HepG2 (cell line): ENCODE data around the gene PC. TPM values are rescaled to one million over a fixed set of nuclear protein-coding genes. Genes with fewer than 3 reads are reported as not detected.

ENCODE experiments used
- AKAP8 ChIP-seq: sonication (generic); formaldehyde crosslinking; IDR thresholded peaks from 2 replicates; pipeline ENCODE4 v1.5.1; 2020; ENCODE audit warnings: mild to moderate bottlenecking, missing genetic modification reagents
- EED ChIP-seq: sonication (generic); formaldehyde crosslinking; IDR thresholded peaks from 2 replicates; pipeline ENCODE4 v1.5.0; 2020; ENCODE audit warnings: mild to moderate bottlenecking, missing genetic modification reagents
- FIP1L1 ChIP-seq: fragments of 200-400 bp; formaldehyde crosslinking; IDR thresholded peaks from 2 replicates; pipeline ENCODE4 v1.6.1; 2018; ENCODE audit warnings: low read depth, mild to moderate bottlenecking, low read length, moderate library complexity, borderline replicate concordance; ENCODE audit not compliant: insufficient read depth
- FOXP1 ChIP-seq, 2 experiments: fragments of 450-650 bp in 1 of 2; IDR thresholded peaks; 2 replicates each; pipeline ENCODE4 v1.6.1; 2017 to 2018; ENCODE audit warnings: antibody characterized with exemption in 1 of 2
- GLI4 ChIP-seq: sonication (generic); formaldehyde crosslinking; IDR thresholded peaks from 2 replicates; pipeline ENCODE4 v1.5.1; 2020; ENCODE audit warnings: missing genetic modification reagents, mild to moderate bottlenecking, moderate library complexity, borderline replicate concordance
- HES4 ChIP-seq: sonication (generic); formaldehyde crosslinking; IDR thresholded peaks from 2 replicates; pipeline ENCODE4 v1.9.0; 2021; ENCODE audit warnings: mild to moderate bottlenecking, missing genetic modification reagents, borderline replicate concordance
- HNRNPH1 ChIP-seq: fragments of 200-400 bp; formaldehyde crosslinking; optimal IDR thresholded peaks from 2 replicates; pipeline ENCODE3; 2017; ENCODE audit warnings: mild to moderate bottlenecking, low read depth, low read length
- KDM5A ChIP-seq: fragments of 200-600 bp; sonication (generic); IDR thresholded peaks from 2 replicates; pipeline ENCODE4 v1.7.0; 2018; ENCODE audit warnings: antibody characterized with exemption, mild to moderate bottlenecking, low read length, borderline replicate concordance
- LCORL ChIP-seq, 2 experiments: fragments of 450-650 bp in 1 of 2; sonication (generic) in 1 of 2; formaldehyde crosslinking in 1 of 2; IDR thresholded peaks; 2 replicates each; pipeline versions ENCODE4 v1.5.0 to v1.6.1; 2017 to 2020; ENCODE audit warnings: antibody characterized with exemption in 1 of 2, missing genetic modification reagents in 1 of 2
- MXD4 ChIP-seq: IDR thresholded peaks from 2 replicates; pipeline ENCODE4 v1.6.1; 2016; ENCODE audit warnings: mild to moderate bottlenecking, missing biosample characterization, missing genetic modification reagents
- ONECUT2 ChIP-seq: sonication (generic); formaldehyde crosslinking; IDR thresholded peaks from 2 replicates; pipeline ENCODE4 v1.4.0; 2020; ENCODE audit warnings: missing genetic modification reagents
- PHB2 ChIP-seq: fragments of 450-650 bp; IDR thresholded peaks from 2 replicates; pipeline ENCODE4 v1.6.1; 2018; ENCODE audit not compliant: partially characterized antibody
- RARA ChIP-seq: IDR thresholded peaks from 2 replicates; pipeline ENCODE4 v1.6.1; 2016; ENCODE audit warnings: missing genetic modification reagents, missing compliant biosample characterization
- RARG ChIP-seq: sonication (generic); formaldehyde crosslinking; IDR thresholded peaks from 2 replicates; pipeline ENCODE4 v1.4.0; 2020; ENCODE audit warnings: low read depth, mild to moderate bottlenecking, missing genetic modification reagents
- U2AF1 ChIP-seq: fragments of 200-400 bp; formaldehyde crosslinking; optimal IDR thresholded peaks from 2 replicates; pipeline ENCODE3; 2017; ENCODE audit warnings: mild to moderate bottlenecking, low read depth, low read length
- ZFP41 ChIP-seq: sonication (generic); formaldehyde crosslinking; IDR thresholded peaks from 2 replicates; pipeline ENCODE4 v1.4.0; 2020; ENCODE audit warnings: mild to moderate bottlenecking, missing genetic modification reagents, borderline replicate concordance
- ZKSCAN5 ChIP-seq: sonication (generic); formaldehyde crosslinking; IDR thresholded peaks from 2 replicates; pipeline ENCODE4 v1.5.1; 2020; ENCODE audit warnings: mild to moderate bottlenecking, missing genetic modification reagents
- ZNF446 ChIP-seq: sonication (generic); formaldehyde crosslinking; IDR thresholded peaks from 2 replicates; pipeline ENCODE4 v1.5.0; 2020; ENCODE audit warnings: mild to moderate bottlenecking, missing genetic modification reagents
- ZNF546 ChIP-seq: sonication (generic); formaldehyde crosslinking; conservative IDR thresholded peaks from 2 replicates; pipeline ENCODE4 v1.8.1; 2023; ENCODE audit warnings: mild to moderate bottlenecking, missing genetic modification reagents
- ZNF589 ChIP-seq: sonication (generic); formaldehyde crosslinking; conservative IDR thresholded peaks from 2 replicates; pipeline ENCODE4 v1.8.0; 2022; ENCODE audit warnings: mild to moderate bottlenecking, moderate library complexity, missing genetic modification reagents
- ZNF788 ChIP-seq: sonication (generic); formaldehyde crosslinking; IDR thresholded peaks from 2 replicates; pipeline ENCODE4 v1.5.0; 2020; ENCODE audit warnings: mild to moderate bottlenecking, missing genetic modification reagents, borderline replicate concordance
- polyA plus RNA-seq, 8 experiments: library from polyadenylated mRNA; depleted of rRNA in 3 of 8; stranded (reverse) in 7 of 8; unstranded in 1 of 8; fragments of >200 nt; fragmentation: Illumina TruSeq in 4 of 8; extraction: Trizol in 4 of 8; gene quantifications; 2 replicates each; pipeline versions ENCODE4 v1.2.1 to v1.2.3, GENCODE V29; 2011 to 2016; ENCODE audit warnings: low read depth in 4 of 8, missing spikeins in 1 of 8, mixed read lengths in 1 of 8; ENCODE audit not compliant: insufficient read depth in 1 of 8
- total RNA-seq, 5 experiments: library from RNA; depleted of rRNA; stranded (reverse); fragments of >200 nt; fragmentation: Illumina TruSeq; extraction: Trizol; gene quantifications; 2 replicates each; pipeline ENCODE4 v1.2.3, GENCODE V29; 2016; ENCODE audit warnings: low read depth in 1 of 5
- TF ChIP-seq, protein P1 (sequence below): sonication (generic); formaldehyde crosslinking; IDR thresholded peaks from 2 replicates; pipeline ENCODE4 v1.8.1; 2023; ENCODE audit warnings: mild to moderate bottlenecking, missing genetic modification reagents
- TF ChIP-seq, protein P2 (sequence below): sonication (generic); formaldehyde crosslinking; IDR thresholded peaks from 2 replicates; pipeline ENCODE4 v1.5.0; 2020; ENCODE audit warnings: mild to moderate bottlenecking, missing genetic modification reagents, moderate library complexity
- TF ChIP-seq, protein P3 (sequence below): sonication (generic); formaldehyde crosslinking; conservative IDR thresholded peaks from 2 replicates; pipeline ENCODE4 v1.4.0; 2020; ENCODE audit warnings: missing genetic modification reagents
- TF ChIP-seq, protein P4 (sequence below): sonication (generic); formaldehyde crosslinking; IDR thresholded peaks from 2 replicates; pipeline ENCODE4 v1.4.0; 2020; ENCODE audit warnings: mild to moderate bottlenecking, missing genetic modification reagents

PC gene
- total and polyA plus RNA-seq, 2 of the 13 experiments (the other 11 are each of a cell fraction or from before 2014, with no cell fraction given): 29.0 to 39.0 TPM

DNA sequence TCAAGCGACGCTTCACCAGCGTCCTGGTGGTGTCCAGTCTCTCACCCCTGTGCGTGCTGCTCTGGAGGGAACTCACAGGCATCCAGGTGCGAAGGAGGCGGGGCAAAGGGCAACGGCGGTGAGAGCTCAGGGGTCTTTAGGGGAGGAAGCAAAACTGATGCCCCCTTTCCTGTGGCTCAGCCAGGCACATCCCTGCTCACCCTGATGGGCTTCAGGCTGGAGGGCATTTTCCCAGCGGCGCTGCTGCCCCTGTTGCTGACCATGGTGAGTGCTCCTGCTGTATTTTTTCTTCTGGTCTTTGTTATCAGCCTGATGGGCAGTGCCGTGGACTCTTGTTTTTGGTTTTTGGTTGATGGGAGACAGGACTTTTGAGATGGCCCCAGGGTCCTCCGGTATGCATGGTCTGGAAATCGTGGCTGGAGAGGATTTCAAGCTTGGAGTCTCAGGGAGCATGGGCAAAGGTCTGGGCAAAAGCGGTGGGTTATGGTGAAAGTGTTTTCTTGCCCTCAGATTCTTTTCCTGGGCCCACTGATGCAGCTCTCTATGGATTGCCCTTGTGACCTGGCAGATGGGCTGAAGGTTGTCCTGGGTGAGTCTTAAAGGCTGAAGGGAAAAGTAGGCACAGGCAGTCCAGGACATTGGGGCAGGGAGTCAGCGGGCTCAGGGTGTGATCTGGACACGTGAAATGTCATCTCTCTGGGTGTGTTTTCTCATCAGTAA lies 114.2 kb downstream of the PC start (continued):
- TF ChIP-seq HES4 (no peak), EED (CRISPR knock-in tag) (0 out of 2 replicates have a peak, but pooled peaks have one; percentile 12), ONECUT2 (no peak), PHB2 (no peak), RARG (CRISPR knock-in tag) (no peak), ZNF546 (CRISPR knock-in tag) (peak; percentile 33; the same call in 1 of the 2 replicates), FOXP1 (IDR thresholded peaks at IDR 0.05) (no peak), FOXP1 (CRISPR knock-in tag; IDR thresholded peaks at IDR 0.05) (no peak), ZKSCAN5 (CRISPR knock-in tag) (peak; percentile 45; the same call in 1 of the 2 replicates), ZNF589 (CRISPR knock-in tag) (no peak), RARA (no peak), ZNF446 (CRISPR knock-in tag) (no peak), LCORL (IDR thresholded peaks at IDR 0.05) (no peak), LCORL (CRISPR knock-in tag; IDR thresholded peaks at IDR 0.05) (no peak), HNRNPH1 (peak; percentile 38), ZNF788 (CRISPR knock-in tag) (0 out of 2 replicates have a peak, but pooled peaks have one; percentile 62), AKAP8 (CRISPR knock-in tag) (peak; percentile 13; the same call in 1 of the 2 replicates), KDM5A (peak; percentile 79; the same call in 1 of the 2 replicates), FIP1L1 (0 out of 2 replicates have a peak, but pooled peaks have one; percentile 3), ZFP41 (CRISPR knock-in tag) (0 out of 2 replicates have a peak, but pooled peaks have one; percentile 45), MXD4 (no peak; the same call in 1 of the 2 replicates), U2AF1 (peak; percentile 16), GLI4 (0 out of 2 replicates have a peak, but pooled peaks have one; percentile 6)
- TF ChIP-seq, protein P1, sequence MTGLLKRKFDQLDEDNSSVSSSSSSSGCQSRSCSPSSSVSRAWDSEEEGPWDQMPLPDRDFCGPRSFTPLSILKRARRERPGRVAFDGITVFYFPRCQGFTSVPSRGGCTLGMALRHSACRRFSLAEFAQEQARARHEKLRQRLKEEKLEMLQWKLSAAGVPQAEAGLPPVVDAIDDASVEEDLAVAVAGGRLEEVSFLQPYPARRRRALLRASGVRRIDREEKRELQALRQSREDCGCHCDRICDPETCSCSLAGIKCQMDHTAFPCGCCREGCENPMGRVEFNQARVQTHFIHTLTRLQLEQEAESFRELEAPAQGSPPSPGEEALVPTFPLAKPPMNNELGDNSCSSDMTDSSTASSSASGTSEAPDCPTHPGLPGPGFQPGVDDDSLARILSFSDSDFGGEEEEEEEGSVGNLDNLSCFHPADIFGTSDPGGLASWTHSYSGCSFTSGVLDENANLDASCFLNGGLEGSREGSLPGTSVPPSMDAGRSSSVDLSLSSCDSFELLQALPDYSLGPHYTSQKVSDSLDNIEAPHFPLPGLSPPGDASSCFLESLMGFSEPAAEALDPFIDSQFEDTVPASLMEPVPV (CRISPR knock-in tag): no peak
- TF ChIP-seq, protein P2, sequence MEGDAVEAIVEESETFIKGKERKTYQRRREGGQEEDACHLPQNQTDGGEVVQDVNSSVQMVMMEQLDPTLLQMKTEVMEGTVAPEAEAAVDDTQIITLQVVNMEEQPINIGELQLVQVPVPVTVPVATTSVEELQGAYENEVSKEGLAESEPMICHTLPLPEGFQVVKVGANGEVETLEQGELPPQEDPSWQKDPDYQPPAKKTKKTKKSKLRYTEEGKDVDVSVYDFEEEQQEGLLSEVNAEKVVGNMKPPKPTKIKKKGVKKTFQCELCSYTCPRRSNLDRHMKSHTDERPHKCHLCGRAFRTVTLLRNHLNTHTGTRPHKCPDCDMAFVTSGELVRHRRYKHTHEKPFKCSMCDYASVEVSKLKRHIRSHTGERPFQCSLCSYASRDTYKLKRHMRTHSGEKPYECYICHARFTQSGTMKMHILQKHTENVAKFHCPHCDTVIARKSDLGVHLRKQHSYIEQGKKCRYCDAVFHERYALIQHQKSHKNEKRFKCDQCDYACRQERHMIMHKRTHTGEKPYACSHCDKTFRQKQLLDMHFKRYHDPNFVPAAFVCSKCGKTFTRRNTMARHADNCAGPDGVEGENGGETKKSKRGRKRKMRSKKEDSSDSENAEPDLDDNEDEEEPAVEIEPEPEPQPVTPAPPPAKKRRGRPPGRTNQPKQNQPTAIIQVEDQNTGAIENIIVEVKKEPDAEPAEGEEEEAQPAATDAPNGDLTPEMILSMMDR (CRISPR knock-in tag): peak; percentile 3; the same call in 1 of the 2 replicates
- TF ChIP-seq, protein P3, sequence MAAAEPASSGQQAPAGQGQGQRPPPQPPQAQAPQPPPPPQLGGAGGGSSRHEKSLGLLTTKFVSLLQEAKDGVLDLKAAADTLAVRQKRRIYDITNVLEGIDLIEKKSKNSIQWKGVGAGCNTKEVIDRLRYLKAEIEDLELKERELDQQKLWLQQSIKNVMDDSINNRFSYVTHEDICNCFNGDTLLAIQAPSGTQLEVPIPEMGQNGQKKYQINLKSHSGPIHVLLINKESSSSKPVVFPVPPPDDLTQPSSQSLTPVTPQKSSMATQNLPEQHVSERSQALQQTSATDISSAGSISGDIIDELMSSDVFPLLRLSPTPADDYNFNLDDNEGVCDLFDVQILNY (CRISPR knock-in tag): 0 out of 2 replicates have a peak, but pooled peaks have one; percentile 4
- TF ChIP-seq, protein P4, sequence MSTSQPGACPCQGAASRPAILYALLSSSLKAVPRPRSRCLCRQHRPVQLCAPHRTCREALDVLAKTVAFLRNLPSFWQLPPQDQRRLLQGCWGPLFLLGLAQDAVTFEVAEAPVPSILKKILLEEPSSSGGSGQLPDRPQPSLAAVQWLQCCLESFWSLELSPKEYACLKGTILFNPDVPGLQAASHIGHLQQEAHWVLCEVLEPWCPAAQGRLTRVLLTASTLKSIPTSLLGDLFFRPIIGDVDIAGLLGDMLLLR (CRISPR knock-in tag): 0 out of 2 replicates have a peak, but pooled peaks have one; percentile 0
